ENCODE measurements around the gene CNOT6L. TPM values are rescaled to one million over a fixed set of nuclear protein-coding genes. Genes with fewer than 3 reads are reported as not detected.
A peak's percentile ranks its signal among the peaks of the same experiment; 100 is the strongest.

Gene CNOT6L
- total RNA-seq, 1 experiment from 2014 or later: 29.4 TPM

DNA sequence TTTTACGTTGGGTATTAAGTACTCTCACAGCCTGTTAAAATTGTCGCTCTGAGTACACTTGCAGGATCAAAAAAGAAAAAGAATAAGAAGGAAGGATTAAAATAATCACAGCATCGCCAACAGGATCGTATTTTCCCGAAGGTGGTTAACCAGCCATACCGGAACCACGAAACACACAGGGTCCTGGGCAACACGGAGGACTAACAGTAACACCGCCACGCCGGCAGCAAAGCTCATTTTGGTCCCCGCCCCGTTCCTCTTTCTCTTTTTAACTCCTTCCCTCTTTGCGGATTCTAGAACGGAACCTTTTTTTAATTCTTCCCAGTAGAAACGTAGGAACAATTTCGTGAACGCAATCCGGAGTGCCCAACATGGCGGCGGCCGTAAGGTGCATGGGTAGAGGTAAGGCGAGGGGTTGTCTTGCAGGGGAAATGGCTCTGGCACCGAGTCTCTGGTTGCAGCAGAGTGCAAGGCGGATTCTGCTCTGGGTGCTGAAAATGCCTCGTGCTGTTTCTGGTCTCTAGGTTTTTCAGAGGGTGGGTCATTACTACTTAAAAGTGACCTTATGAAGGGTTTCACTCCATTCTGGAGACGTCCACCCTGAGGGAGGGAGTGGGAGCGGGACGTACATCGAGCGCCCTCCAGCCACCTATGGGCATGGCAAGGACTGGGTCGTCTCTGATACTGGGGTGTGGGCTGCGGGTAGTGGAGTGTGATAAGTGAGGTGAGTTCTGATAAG, 43.5 kb upstream of the CNOT6L start, which contains the start of gene MRPL1:
Gene MRPL1 (plus strand): TSS at position 353 of the 739 bp plus-strand sequence. CDS start 19 bp downstream, at position 372.
- ATAC-seq: peak; percentile 88
- Histone ChIP-seq H4K20me1 (ENCODE audit: insufficient read depth) (no peaks in the 10 kb centered on the region), H3K79me2 (ENCODE audit: insufficient read depth, low read length) (peaks cover 49% of the 10 kb centered on the region), H2AFZ (ENCODE audit: low read depth, low read length, poor library complexity, severe bottlenecking) (peak within 1 kb of the TSS; percentile 93), H3K4me1 (ENCODE audit: control insufficient read depth in 1 of 2, insufficient read depth in 2 of 2, low read length in 2 of 2) (peaks cover 6 to 17% of the 10 kb centered on the region in 2 experiments; a peak in 3 of 4 replicates), H3K4me2 (ENCODE audit: low read length) (peak within 1 kb of the TSS; percentile 90), H3K4me3 (replicated peaks in 1 of 2; ENCODE audit: low read depth in 1 of 2, low read length in 2 of 2) (peak within 1 kb of the TSS; percentile 76 to 97), H3K36me3 (ENCODE audit: control insufficient read depth in 1 of 2, insufficient read depth in 2 of 2, low read length in 2 of 2) (peaks cover 2 to 3% of the 10 kb centered on the region in 2 experiments; a peak in 1 of 4 replicates), H3K9me3 (ENCODE audit: control insufficient read depth in 1 of 2, insufficient read depth in 1 of 2, low read depth in 1 of 2, low read length in 2 of 2) (no peaks in the 10 kb centered on the region), H3K9ac (ENCODE audit: low read length) (peak within 1 kb of the TSS; percentile 88), H3K27me3 (ENCODE audit: insufficient read depth, low read length) (no peaks in the 10 kb centered on the region), H3K9me2 (ENCODE audit: insufficient read depth) (no peaks in the 10 kb centered on the region), H3K27ac (ENCODE audit: low read depth, low read length) (peak within 1 kb of the TSS; percentile 80)
- intact Hi-C loops (cut with micrococcal nuclease): loop anchor here (1.0 to 2.0 kb wide), 2 partner anchors 42 to 690 kb away; no protein-coding TSS in a partner anchor
- RAD21 ChIA-PET (ENCODE audit: low non-redundant PET in 1 of 2, low total read pairs in 2 of 2, uncharacterized antibody in 2 of 2, unreplicated experiment in 2 of 2): interaction anchor here (0.7 to 1.0 kb wide), 2 partner anchors 42 to 781 kb away, joined by 3 to 5 read pairs; no protein-coding TSS in a partner anchor
- no TSS peak for BruUV-seq (replicated peaks)
- DNase-seq (ENCODE audit: low read depth, low spot score): peak; percentile 95
- POLR2A ChIA-PET: interaction anchor here (0.6 to 1.8 kb wide), 14 partner anchors 9 to 915 kb away, joined by 3 to 8 read pairs (median 3); partner anchors contain the start of gene CCNG2
- CTCF ChIA-PET: interaction anchor here (0.7 to 1.8 kb wide), 7 partner anchors 11 to 397 kb away, joined by 3 to 4 read pairs (median 3); no protein-coding TSS in a partner anchor
- TF ChIP-seq ZFX (IDR thresholded peaks at IDR 0.05): no peak
- TF ChIP-seq YY1 (IDR thresholded peaks at IDR 0.05; ENCODE audit: extremely low read depth, insufficient replicate concordance, low read depth, low read length): peak; percentile 99
- peak; percentile 84 for TF ChIP-seq SRF (IDR thresholded peaks at IDR 0.05; ENCODE audit: low read depth)
- TF ChIP-seq, protein P1, sequence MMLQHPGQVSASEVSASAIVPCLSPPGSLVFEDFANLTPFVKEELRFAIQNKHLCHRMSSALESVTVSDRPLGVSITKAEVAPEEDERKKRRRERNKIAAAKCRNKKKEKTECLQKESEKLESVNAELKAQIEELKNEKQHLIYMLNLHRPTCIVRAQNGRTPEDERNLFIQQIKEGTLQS (IDR thresholded peaks at IDR 0.05): no peak; the same call in 1 of the 2 replicates
- no peak; the same call in 1 of the 2 replicates for TF ChIP-seq ELF1 (IDR thresholded peaks at IDR 0.05; ENCODE audit: borderline replicate concordance, low read depth)
- TF ChIP-seq CEBPB (IDR thresholded peaks at IDR 0.05; ENCODE audit: low read depth): peak; percentile 63; the same call in 1 of the 2 replicates
- TF ChIP-seq RAD21 (IDR thresholded peaks at IDR 0.05; ENCODE audit: low read depth): no peak
- TF ChIP-seq JUND (IDR thresholded peaks at IDR 0.05): no peak
- TF ChIP-seq SIN3A (IDR thresholded peaks at IDR 0.05; ENCODE audit: low read depth): peak; percentile 84
- peak; percentile 68; the same call in 1 of the 2 replicates for TF ChIP-seq EGR1 (IDR thresholded peaks at IDR 0.05; ENCODE audit: low read depth)
- no peak for TF ChIP-seq EZH2 (IDR thresholded peaks at IDR 0.05)
- TF ChIP-seq ZNF274 (IDR thresholded peaks at IDR 0.05; ENCODE audit: low read depth, low read length): no peak
- TF ChIP-seq, protein P2, sequence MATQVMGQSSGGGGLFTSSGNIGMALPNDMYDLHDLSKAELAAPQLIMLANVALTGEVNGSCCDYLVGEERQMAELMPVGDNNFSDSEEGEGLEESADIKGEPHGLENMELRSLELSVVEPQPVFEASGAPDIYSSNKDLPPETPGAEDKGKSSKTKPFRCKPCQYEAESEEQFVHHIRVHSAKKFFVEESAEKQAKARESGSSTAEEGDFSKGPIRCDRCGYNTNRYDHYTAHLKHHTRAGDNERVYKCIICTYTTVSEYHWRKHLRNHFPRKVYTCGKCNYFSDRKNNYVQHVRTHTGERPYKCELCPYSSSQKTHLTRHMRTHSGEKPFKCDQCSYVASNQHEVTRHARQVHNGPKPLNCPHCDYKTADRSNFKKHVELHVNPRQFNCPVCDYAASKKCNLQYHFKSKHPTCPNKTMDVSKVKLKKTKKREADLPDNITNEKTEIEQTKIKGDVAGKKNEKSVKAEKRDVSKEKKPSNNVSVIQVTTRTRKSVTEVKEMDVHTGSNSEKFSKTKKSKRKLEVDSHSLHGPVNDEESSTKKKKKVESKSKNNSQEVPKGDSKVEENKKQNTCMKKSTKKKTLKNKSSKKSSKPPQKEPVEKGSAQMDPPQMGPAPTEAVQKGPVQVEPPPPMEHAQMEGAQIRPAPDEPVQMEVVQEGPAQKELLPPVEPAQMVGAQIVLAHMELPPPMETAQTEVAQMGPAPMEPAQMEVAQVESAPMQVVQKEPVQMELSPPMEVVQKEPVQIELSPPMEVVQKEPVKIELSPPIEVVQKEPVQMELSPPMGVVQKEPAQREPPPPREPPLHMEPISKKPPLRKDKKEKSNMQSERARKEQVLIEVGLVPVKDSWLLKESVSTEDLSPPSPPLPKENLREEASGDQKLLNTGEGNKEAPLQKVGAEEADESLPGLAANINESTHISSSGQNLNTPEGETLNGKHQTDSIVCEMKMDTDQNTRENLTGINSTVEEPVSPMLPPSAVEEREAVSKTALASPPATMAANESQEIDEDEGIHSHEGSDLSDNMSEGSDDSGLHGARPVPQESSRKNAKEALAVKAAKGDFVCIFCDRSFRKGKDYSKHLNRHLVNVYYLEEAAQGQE (IDR thresholded peaks at IDR 0.05; ENCODE audit: low read depth): no peak
- TF ChIP-seq CBX3 (IDR thresholded peaks at IDR 0.05; ENCODE audit: low read depth): peak; percentile 98
- peak; percentile 92 for TF ChIP-seq POLR2AphosphoS5 (IDR thresholded peaks at IDR 0.05; ENCODE audit: low read depth, low read length)
- no peak for TF ChIP-seq FOSL1 (IDR thresholded peaks at IDR 0.05; ENCODE audit: low read depth)
- no peak for TF ChIP-seq EZH2phosphoT487 (IDR thresholded peaks at IDR 0.05; ENCODE audit: borderline replicate concordance)
- TF ChIP-seq, protein P3, sequence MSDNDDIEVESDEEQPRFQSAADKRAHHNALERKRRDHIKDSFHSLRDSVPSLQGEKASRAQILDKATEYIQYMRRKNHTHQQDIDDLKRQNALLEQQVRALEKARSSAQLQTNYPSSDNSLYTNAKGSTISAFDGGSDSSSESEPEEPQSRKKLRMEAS (IDR thresholded peaks at IDR 0.05): peak; percentile 92
- peak; percentile 87 for TF ChIP-seq POLR2A (IDR thresholded peaks at IDR 0.05; ENCODE audit: borderline replicate concordance, extremely low read depth, insufficient read depth, insufficient read length)
- peak; percentile 69 for TF ChIP-seq TCF7L2 (IDR thresholded peaks at IDR 0.05; ENCODE audit: borderline replicate concordance, extremely low read depth, insufficient read depth, insufficient read length)
- peak; percentile 85 for TF ChIP-seq SP1 (IDR thresholded peaks at IDR 0.05; ENCODE audit: low read depth)
- TF ChIP-seq, protein P4, sequence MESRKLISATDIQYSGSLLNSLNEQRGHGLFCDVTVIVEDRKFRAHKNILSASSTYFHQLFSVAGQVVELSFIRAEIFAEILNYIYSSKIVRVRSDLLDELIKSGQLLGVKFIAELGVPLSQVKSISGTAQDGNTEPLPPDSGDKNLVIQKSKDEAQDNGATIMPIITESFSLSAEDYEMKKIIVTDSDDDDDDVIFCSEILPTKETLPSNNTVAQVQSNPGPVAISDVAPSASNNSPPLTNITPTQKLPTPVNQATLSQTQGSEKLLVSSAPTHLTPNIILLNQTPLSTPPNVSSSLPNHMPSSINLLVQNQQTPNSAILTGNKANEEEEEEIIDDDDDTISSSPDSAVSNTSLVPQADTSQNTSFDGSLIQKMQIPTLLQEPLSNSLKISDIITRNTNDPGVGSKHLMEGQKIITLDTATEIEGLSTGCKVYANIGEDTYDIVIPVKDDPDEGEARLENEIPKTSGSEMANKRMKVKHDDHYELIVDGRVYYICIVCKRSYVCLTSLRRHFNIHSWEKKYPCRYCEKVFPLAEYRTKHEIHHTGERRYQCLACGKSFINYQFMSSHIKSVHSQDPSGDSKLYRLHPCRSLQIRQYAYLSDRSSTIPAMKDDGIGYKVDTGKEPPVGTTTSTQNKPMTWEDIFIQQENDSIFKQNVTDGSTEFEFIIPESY (IDR thresholded peaks at IDR 0.05; ENCODE audit: extremely low read depth, insufficient replicate concordance, low read length): peak; percentile 78

All from HCT116 (cell line).